GM10248 (cell line): ENCODE measurements around the gene ANXA10.
"Not testable (repeated sequence)": the region's sequence is repeated elsewhere in the genome, so short reads cannot be mapped to it uniquely, and the experiment has no call there.

Experiments
- CTCF ChIA-PET: fragments of 300-600 bp; sonication (Branson Sonifier 250); formaldehyde crosslinking; extraction: SDS; loops from one replicate; lab custom pipeline; 2021; ENCODE audit warnings: antibody characterized with exemption; lab: Yijun Ruan, JAX
- POLR2A ChIA-PET: fragments of 350-650 bp; sonication (Branson Sonifier 250); formaldehyde crosslinking; extraction: SDS; loops from one replicate; lab custom pipeline; 2020; ENCODE audit warnings: antibody characterized with exemption; lab: Yijun Ruan, JAX
- DNase-seq: peaks from one replicate; pipeline ENCODE4 v3.0.0; 2012; ENCODE audit errors: extremely low spot score
- CTCF ChIP-seq: IDR thresholded peaks from 2 replicates; pipeline ENCODE4 v1.5.1; 2012; ENCODE audit warnings: mild to moderate bottlenecking, low read depth; ENCODE audit errors: extremely low read depth, missing control alignments, control extremely low read depth

The ANXA10 gene

GRCh38 chr4:168200685-168201084 is 108.3 kb downstream of the ANXA10 start:
- DNase-seq, result no peak
- CTCF ChIA-PET, result interaction anchor here (1.3 kb wide), 1 partner anchor 54 kb away, joined by 3 read pairs; no protein-coding TSS in a partner anchor
- TF ChIP-seq CTCF, result no peak
- POLR2A ChIA-PET, result no interaction called here

GRCh38 chr4:168203233-168203911 is 111.0 kb downstream of the ANXA10 start:
- no peak for TF ChIP-seq CTCF
- no peak for DNase-seq
- ChIA-PET POLR2A (no interaction called here), CTCF (no interaction called here)

GRCh38 chr4:168208957-168209614 is 116.7 kb downstream of the ANXA10 start:
- CTCF ChIA-PET, result interaction anchor here (1.1 kb wide), 1 partner anchor 10 kb away, joined by 3 read pairs; no protein-coding TSS in a partner anchor
- no peak for DNase-seq
- POLR2A ChIA-PET, result no interaction called here
- TF ChIP-seq CTCF, result no peak

- POLR2A ChIA-PET, result no interaction called here
- CTCF ChIA-PET, result no interaction called here
- TF ChIP-seq CTCF, result no peak
- no peak for DNase-seq
These were observed 120.3 kb downstream of the ANXA10 start for GRCh38 chr4:168212656-168213055.

GRCh38 chr4:168213511-168213910 is 121.2 kb downstream of the ANXA10 start:
- POLR2A ChIA-PET, DNase-seq, CTCF ChIA-PET: not testable (repeated sequence)

- ChIA-PET CTCF (interaction anchor here (1.6 kb wide), 1 partner anchor 10 kb away, joined by 4 read pairs; no protein-coding TSS in a partner anchor), POLR2A (no interaction called here)
- no peak for DNase-seq
- no peak for TF ChIP-seq CTCF
These were observed 126.3 kb downstream of the ANXA10 start for GRCh38 chr4:168218645-168219044.

- no peak for TF ChIP-seq CTCF
- ChIA-PET POLR2A (no interaction called here), CTCF (no interaction called here)
- no peak for DNase-seq
These were observed 128.6 kb downstream of the ANXA10 start for GRCh38 chr4:168220893-168221292.
